ENCODE data around the gene SYCP1. TPM values are rescaled to one million over a fixed set of nuclear protein-coding genes. Genes with fewer than 3 reads are reported as not detected.

SYCP1 gene
- total and polyA plus RNA-seq, 10 of the 15 experiments (the other 5 are each of a cell fraction or from before 2014, with no cell fraction given) = not detected

- Histone ChIP-seq H3K4me3 (no peak overlapping the region), H3K36me3 (ENCODE audit: control insufficient read depth in 2 of 2, insufficient read depth in 2 of 2, low read length in 1 of 2) (no peaks in the 10 kb centered on the region), H3K79me2 (ENCODE audit: control insufficient read depth, insufficient read depth, low read length) (no peaks in the 10 kb centered on the region), H2AFZ (ENCODE audit: control insufficient read depth, low read depth, low read length) (no peak overlapping the region), H3K4me2 (ENCODE audit: control insufficient read depth, insufficient read depth) (no peak overlapping the region), H4K20me1 (ENCODE audit: control insufficient read depth, insufficient read depth) (no peaks in the 10 kb centered on the region), H3K9ac (ENCODE audit: control insufficient read depth, insufficient read depth, low read length) (no peak overlapping the region), H3K4me1 (ENCODE audit: control insufficient read depth, insufficient read depth, low read length) (no peaks in the 10 kb centered on the region), H3K27me3 (replicated peaks in 1 of 2; ENCODE audit: control insufficient read depth in 2 of 2, insufficient read depth in 2 of 2, low read length in 1 of 2) (no peaks in the 10 kb centered on the region), H3K27ac (ENCODE audit: control insufficient read depth, insufficient read depth) (no peak overlapping the region), H3K9me3 (replicated peaks; ENCODE audit: control insufficient read depth, insufficient read depth, low read length) (no peaks in the 10 kb centered on the region)
- TF ChIP-seq, protein P1, sequence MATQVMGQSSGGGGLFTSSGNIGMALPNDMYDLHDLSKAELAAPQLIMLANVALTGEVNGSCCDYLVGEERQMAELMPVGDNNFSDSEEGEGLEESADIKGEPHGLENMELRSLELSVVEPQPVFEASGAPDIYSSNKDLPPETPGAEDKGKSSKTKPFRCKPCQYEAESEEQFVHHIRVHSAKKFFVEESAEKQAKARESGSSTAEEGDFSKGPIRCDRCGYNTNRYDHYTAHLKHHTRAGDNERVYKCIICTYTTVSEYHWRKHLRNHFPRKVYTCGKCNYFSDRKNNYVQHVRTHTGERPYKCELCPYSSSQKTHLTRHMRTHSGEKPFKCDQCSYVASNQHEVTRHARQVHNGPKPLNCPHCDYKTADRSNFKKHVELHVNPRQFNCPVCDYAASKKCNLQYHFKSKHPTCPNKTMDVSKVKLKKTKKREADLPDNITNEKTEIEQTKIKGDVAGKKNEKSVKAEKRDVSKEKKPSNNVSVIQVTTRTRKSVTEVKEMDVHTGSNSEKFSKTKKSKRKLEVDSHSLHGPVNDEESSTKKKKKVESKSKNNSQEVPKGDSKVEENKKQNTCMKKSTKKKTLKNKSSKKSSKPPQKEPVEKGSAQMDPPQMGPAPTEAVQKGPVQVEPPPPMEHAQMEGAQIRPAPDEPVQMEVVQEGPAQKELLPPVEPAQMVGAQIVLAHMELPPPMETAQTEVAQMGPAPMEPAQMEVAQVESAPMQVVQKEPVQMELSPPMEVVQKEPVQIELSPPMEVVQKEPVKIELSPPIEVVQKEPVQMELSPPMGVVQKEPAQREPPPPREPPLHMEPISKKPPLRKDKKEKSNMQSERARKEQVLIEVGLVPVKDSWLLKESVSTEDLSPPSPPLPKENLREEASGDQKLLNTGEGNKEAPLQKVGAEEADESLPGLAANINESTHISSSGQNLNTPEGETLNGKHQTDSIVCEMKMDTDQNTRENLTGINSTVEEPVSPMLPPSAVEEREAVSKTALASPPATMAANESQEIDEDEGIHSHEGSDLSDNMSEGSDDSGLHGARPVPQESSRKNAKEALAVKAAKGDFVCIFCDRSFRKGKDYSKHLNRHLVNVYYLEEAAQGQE (IDR thresholded peaks at IDR 0.05; ENCODE audit: low read depth, low read length) = no peak
- TF ChIP-seq STAT1 (conservative IDR thresholded peaks at IDR 0.05) (no peak), CTCF (IDR thresholded peaks at IDR 0.05 in 2 of 3, conservative IDR thresholded peaks at IDR 0.05 in 1 of 3; ENCODE audit: control insufficient read depth in 2 of 3, extremely low read depth in 1 of 3, insufficient read depth in 1 of 3, low read depth in 3 of 3, low read length in 3 of 3) (0 out of 6 replicates have a peak, but pooled peaks of 1 of the 3 experiments have one; percentile 9), CREM (IDR thresholded peaks at IDR 0.05; ENCODE audit: low read depth) (no peak), MLLT1 (IDR thresholded peaks at IDR 0.05) (no peak)
- TF ChIP-seq, protein P2, sequence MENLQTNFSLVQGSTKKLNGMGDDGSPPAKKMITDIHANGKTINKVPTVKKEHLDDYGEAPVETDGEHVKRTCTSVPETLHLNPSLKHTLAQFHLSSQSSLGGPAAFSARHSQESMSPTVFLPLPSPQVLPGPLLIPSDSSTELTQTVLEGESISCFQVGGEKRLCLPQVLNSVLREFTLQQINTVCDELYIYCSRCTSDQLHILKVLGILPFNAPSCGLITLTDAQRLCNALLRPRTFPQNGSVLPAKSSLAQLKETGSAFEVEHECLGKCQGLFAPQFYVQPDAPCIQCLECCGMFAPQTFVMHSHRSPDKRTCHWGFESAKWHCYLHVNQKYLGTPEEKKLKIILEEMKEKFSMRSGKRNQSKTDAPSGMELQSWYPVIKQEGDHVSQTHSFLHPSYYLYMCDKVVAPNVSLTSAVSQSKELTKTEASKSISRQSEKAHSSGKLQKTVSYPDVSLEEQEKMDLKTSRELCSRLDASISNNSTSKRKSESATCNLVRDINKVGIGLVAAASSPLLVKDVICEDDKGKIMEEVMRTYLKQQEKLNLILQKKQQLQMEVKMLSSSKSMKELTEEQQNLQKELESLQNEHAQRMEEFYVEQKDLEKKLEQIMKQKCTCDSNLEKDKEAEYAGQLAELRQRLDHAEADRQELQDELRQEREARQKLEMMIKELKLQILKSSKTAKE (IDR thresholded peaks at IDR 0.05; ENCODE audit: low read depth, poor library complexity, severe bottlenecking) = no peak
- in situ Hi-C loops (cut with MboI) = no loop called here
- 18% methylated on average over 2 of the region's 2 CpGs for WGBS (ENCODE audit: insufficient coverage, insufficient replicate concordance, low lambda C conversion rate, missing lambda C conversion rate)
- ChIA-PET SMC1A (ENCODE audit: uncharacterized antibody, unreplicated experiment) (interaction anchor here (1.1 kb wide), 1 partner anchor 10 kb away, joined by 3 read pairs; no protein-coding TSS in a partner anchor), POLR2A (no interaction called here), RAD21 (ENCODE audit: unreplicated experiment) (interaction anchor here (1.3 kb wide), 1 partner anchor 12 kb away, joined by 4 read pairs; no protein-coding TSS in a partner anchor), CTCF (interaction anchor here (0.8 to 8.0 kb wide), 7 partner anchors 11 to 103 kb away, joined by 3 to 63 read pairs (median 3); no protein-coding TSS in a partner anchor)
- no peak for ATAC-seq
- intact Hi-C loops (cut with micrococcal nuclease; ENCODE audit: unreplicated experiment) = no loop called here
- no peak for DNase-seq (ENCODE audit: low read depth, low spot score)
- no TSS peak for BruUV-seq (replicated peaks)
- FAIRE-seq = no peak
Observed at GRCh38 chr1:115040501-115040900, 185.8 kb downstream of the SYCP1 start.
